Upper lobe of left lung (tissue), 6 donors: ENCODE results near the gene LRRC47. TPM values are rescaled to one million over a fixed set of nuclear protein-coding genes. Genes with fewer than 3 reads are reported as not detected.

Source experiments
- ATAC-seq, 2 donors: fragments of 200-7000 bp; cut with Tn5 transposase; one replicate each; pipeline ENCODE4 v1.9.1; 2022; ENCODE audit warnings: mild to moderate bottlenecking in 2 of 2, moderate library complexity in 2 of 2; ENCODE audit not compliant: low FRiP score in 2 of 2
- DNase-seq, 2 donors: peaks; one replicate each; pipeline ENCODE4 v3.0.0-alpha.2; 2019 to 2020
- H3K27ac ChIP-seq, 4 donors: fragments of 200-600 bp; sonication (generic); one replicate each; pipeline ENCODE4 v1.5.1; 2016 to 2019
- H3K27me3 ChIP-seq, 4 donors: fragments of 200-600 bp; sonication (generic); one replicate each; pipeline ENCODE4 v1.5.1; 2017 to 2019
- H3K36me3 ChIP-seq, 4 donors: fragments of 200-600 bp; sonication (generic); one replicate each; pipeline ENCODE4 v1.5.1; 2016 to 2019
- H3K4me1 ChIP-seq, 4 donors: fragments of 200-600 bp; sonication (generic); one replicate each; pipeline ENCODE4 v1.5.1; 2018 to 2019
- H3K4me3 ChIP-seq, 4 donors: fragments of 200-600 bp; sonication (generic); one replicate each; pipeline ENCODE4 v1.5.1; 2017 to 2019; ENCODE audit warnings: mild to moderate bottlenecking in 2 of 4, moderate library complexity in 1 of 4
- H3K9me3 ChIP-seq, 4 donors: fragments of 200-600 bp; sonication (generic); one replicate each; pipeline ENCODE4 v1.5.1; 2018 to 2019
- EP300 ChIP-seq, 4 donors: sonication (generic); formaldehyde crosslinking; IDR thresholded peaks; one replicate each; pipeline ENCODE4 v1.5.1; 2017; ENCODE audit warnings: antibody characterized with exemption in 4 of 4, control low read depth in 2 of 4
- POLR2A ChIP-seq, 4 donors: fragments of 450-650 bp; IDR thresholded peaks; one replicate each; pipeline ENCODE4 v1.5.1; 2016 to 2017; ENCODE audit warnings: antibody characterized with exemption in 4 of 4, mild to moderate bottlenecking in 2 of 4
- POLR2AphosphoS5 ChIP-seq, 2 donors: sonication (generic); formaldehyde crosslinking; IDR thresholded peaks; one replicate each; pipeline ENCODE4 v1.5.1; 2017; ENCODE audit warnings: antibody characterized with exemption in 2 of 2
- WGBS, 2 donors: methylation state at CpG; one replicate each; pipeline ENCODE4 v1.1.5; 2017 to 2018; 5-methylcytosine and 5-hydroxymethylcytosine counted together
- total RNA-seq, 6 donors: library from RNA; depleted of rRNA in 4 of 6; stranded (reverse); fragments of >200 nt in 4 of 6; gene quantifications; one replicate each; pipeline versions ENCODE4 v1.1.0 to v1.2.1, GENCODE V29; 2016 to 2021
- TF ChIP-seq, protein P1 (sequence below), 6 experiments: fragments of 450-650 bp in 4 of 6; fragments of 200-600 bp in 2 of 6; sonication (generic) in 2 of 6; IDR thresholded peaks; one replicate each; pipeline ENCODE4 v1.5.1; 2016 to 2019; ENCODE audit warnings: antibody characterized with exemption in 6 of 6
- donor health status: DM: no; HTN: no; CAD: no; lungs with moderate emphysema.
- donor health status: DM: no; HTN: yes; CAD: no; lungs with severe emphysema.

The LRRC47 gene
- total RNA-seq, 6 donors from 2014 or later: 30.3 to 63.9 (median 39.3) TPM

DNA sequence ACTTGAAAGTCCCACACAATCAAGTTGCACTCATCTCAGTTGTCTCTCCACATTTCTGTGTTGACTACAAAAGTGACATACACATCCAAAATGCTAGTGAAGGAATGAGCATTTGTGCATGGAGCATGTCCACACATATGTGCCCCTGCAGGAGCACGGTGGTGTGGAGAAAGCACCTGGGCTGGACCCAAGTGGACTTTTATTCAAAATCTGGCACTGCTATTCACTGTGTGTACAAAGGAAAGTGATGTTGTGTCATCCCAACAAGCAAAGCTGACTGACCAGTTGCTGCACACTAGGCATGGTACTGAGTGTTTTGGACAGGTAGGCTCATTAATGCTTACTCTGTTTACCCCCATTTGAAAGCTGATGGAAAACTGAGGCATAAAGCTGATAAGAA lies 41.4 kb upstream of the LRRC47 start:
- Histone ChIP-seq H3K36me3 (peaks cover 19 to 87% (median 59%) of the 10 kb centered on the region in 4 donors), H3K4me1 (no peaks in the 10 kb centered on the region), H3K27me3 (no peaks in the 10 kb centered on the region), H3K27ac (no peak overlapping the region), H3K9me3 (peaks cover 5 to 15% (median 13%) of the 10 kb centered on the region in 4 donors), H3K4me3 (no peak overlapping the region)
- ATAC-seq: no peak
- 100% methylated on average over 1 of the region's 1 CpG for WGBS, 2 donors
- TF ChIP-seq POLR2AphosphoS5 (IDR thresholded peaks at IDR 0.05): no peak
- no peak for TF ChIP-seq EP300 (IDR thresholded peaks at IDR 0.05)
- TF ChIP-seq POLR2A (IDR thresholded peaks at IDR 0.05): no peak
- TF ChIP-seq, protein P1, sequence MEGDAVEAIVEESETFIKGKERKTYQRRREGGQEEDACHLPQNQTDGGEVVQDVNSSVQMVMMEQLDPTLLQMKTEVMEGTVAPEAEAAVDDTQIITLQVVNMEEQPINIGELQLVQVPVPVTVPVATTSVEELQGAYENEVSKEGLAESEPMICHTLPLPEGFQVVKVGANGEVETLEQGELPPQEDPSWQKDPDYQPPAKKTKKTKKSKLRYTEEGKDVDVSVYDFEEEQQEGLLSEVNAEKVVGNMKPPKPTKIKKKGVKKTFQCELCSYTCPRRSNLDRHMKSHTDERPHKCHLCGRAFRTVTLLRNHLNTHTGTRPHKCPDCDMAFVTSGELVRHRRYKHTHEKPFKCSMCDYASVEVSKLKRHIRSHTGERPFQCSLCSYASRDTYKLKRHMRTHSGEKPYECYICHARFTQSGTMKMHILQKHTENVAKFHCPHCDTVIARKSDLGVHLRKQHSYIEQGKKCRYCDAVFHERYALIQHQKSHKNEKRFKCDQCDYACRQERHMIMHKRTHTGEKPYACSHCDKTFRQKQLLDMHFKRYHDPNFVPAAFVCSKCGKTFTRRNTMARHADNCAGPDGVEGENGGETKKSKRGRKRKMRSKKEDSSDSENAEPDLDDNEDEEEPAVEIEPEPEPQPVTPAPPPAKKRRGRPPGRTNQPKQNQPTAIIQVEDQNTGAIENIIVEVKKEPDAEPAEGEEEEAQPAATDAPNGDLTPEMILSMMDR (IDR thresholded peaks at IDR 0.05): no peak
- DNase-seq: no peak

DNA sequence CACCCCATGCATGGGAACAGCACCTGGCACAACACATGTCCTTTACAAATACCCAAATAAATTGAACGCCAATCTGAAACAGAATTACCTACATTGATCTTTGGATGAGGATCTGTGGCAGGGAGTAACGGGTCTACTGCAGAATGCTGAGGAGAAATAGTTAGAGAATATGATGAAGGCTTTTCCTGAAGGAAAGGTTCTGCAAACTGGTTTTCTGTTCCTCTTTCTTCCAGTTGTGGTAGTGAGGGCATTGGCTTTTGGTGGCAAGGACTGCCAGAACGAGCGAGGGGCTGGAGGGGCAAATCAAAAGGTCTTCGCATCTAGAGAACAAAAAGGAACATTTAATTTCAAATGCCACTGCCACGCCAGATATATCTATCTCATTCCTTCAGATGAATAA lies 40.9 kb upstream of the LRRC47 start:
- Histone ChIP-seq H3K36me3 (peaks cover 19 to 87% (median 59%) of the 10 kb centered on the region in 4 donors), H3K4me1 (no peaks in the 10 kb centered on the region), H3K9me3 (peaks cover 5 to 15% (median 13%) of the 10 kb centered on the region in 4 donors), H3K27ac (no peak overlapping the region), H3K4me3 (no peak overlapping the region), H3K27me3 (no peaks in the 10 kb centered on the region)
- ATAC-seq: no peak
- WGBS, 2 donors: 97 to 98% methylated on average over 6 of the region's 6 CpGs
- no peak for DNase-seq
- TF ChIP-seq, protein P1 (IDR thresholded peaks at IDR 0.05): no peak
- TF ChIP-seq POLR2AphosphoS5 (IDR thresholded peaks at IDR 0.05): no peak
- TF ChIP-seq EP300 (IDR thresholded peaks at IDR 0.05): no peak
- TF ChIP-seq POLR2A (IDR thresholded peaks at IDR 0.05): no peak

DNA sequence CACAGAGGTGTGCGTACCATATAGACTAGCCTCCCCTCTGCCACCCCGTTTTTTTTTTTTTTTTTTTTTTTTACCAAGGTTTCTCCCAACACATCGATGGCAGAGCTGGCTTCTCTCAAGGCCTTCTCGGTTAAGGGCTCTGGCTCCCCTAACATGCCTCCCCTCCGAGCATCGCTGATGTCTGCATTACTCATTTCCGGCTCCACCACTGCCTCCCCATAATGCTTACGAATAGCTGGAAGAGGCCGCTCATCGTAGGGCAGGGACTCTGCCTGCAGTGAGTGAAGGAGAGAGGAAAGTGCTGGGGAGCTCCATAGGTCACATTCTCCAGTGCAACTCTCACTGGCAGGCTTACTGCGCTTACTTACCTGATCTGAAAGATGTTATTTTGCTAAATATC lies 40.1 kb upstream of the LRRC47 start:
- no peaks in the 10 kb centered on the region for H3K4me1 ChIP-seq
- peaks cover 5 to 15% (median 13%) of the 10 kb centered on the region in 4 donors for H3K9me3 ChIP-seq
- WGBS, 2 donors: 97 to 98% methylated on average over 11 of the region's 11 CpGs
- H3K4me3 ChIP-seq: no peak overlapping the region
- H3K27me3 ChIP-seq: no peaks in the 10 kb centered on the region
- peaks cover 18 to 87% (median 61%) of the 10 kb centered on the region in 4 donors for H3K36me3 ChIP-seq
- no peak overlapping the region for H3K27ac ChIP-seq
- ATAC-seq (no peak), DNase-seq (no peak)
- TF ChIP-seq, protein P1 (IDR thresholded peaks at IDR 0.05): no peak
- no peak for TF ChIP-seq POLR2A (IDR thresholded peaks at IDR 0.05)
- TF ChIP-seq EP300 (IDR thresholded peaks at IDR 0.05): no peak
- no peak for TF ChIP-seq POLR2AphosphoS5 (IDR thresholded peaks at IDR 0.05)

DNA sequence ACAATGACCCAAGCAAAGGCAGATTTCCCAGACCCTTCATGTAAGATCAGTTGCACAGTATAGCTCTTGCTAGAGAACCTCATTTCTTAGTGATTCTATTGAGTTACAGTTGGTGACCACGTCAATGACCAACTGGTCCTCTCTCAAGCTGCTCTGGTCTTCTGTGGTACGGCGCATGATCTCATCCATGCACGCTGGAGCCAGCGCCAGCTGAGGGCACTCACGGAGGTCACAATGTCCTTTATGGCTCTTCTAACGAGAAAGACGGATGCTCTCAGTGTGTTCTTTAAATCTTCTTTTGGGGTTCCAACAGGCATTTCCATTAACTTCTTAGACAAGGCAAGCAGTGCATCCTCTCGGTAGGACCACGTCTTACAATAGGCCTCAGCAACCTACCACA lies 38.4 kb upstream of the LRRC47 start:
- peaks cover 5 to 15% (median 13%) of the 10 kb centered on the region in 4 donors for H3K9me3 ChIP-seq
- H3K4me3 ChIP-seq: no peak overlapping the region
- 96 to 98% methylated on average over 10 of the region's 10 CpGs for WGBS, 2 donors
- no peak for DNase-seq
- TF ChIP-seq EP300 (IDR thresholded peaks at IDR 0.05) (no peak), POLR2AphosphoS5 (IDR thresholded peaks at IDR 0.05) (no peak), POLR2A (IDR thresholded peaks at IDR 0.05) (no peak)
- TF ChIP-seq, protein P1 (IDR thresholded peaks at IDR 0.05): no peak
- no peak for ATAC-seq
- H3K27ac ChIP-seq: no peak overlapping the region
- H3K4me1 ChIP-seq: no peaks in the 10 kb centered on the region
- no peaks in the 10 kb centered on the region for H3K27me3 ChIP-seq
- peaks cover 21 to 90% (median 65%) of the 10 kb centered on the region in 4 donors for H3K36me3 ChIP-seq

DNA sequence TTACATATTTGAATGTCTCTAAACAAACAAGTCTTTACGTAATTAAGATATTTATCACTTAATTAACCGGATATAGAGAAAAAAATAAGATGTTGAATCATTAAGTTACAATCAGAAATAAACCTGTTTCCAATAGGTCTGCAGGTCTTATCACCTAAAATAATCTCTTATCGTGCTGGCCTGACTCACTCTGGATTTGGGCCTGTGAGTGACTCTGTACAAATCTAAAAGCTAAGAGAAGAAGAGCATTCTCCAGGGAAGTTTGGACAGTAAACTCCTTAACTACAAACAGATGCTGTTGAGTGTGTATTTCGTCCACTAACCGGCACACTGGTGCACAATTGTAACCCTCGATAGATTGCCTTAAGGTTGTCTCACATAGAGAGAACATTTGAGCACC lies 35.4 kb upstream of the LRRC47 start:
- H3K4me1 ChIP-seq: no peaks in the 10 kb centered on the region
- ATAC-seq (no peak), DNase-seq (no peak)
- H3K9me3 ChIP-seq: peaks cover 0 to under 1% (median 0%) of the 10 kb centered on the region in 4 donors
- H3K27ac ChIP-seq: no peak overlapping the region
- H3K27me3 ChIP-seq: no peaks in the 10 kb centered on the region
- no peak overlapping the region for H3K4me3 ChIP-seq
- no peak for TF ChIP-seq EP300 (IDR thresholded peaks at IDR 0.05)
- TF ChIP-seq, protein P1 (IDR thresholded peaks at IDR 0.05): no peak
- no peak for TF ChIP-seq POLR2A (IDR thresholded peaks at IDR 0.05)
- TF ChIP-seq POLR2AphosphoS5 (IDR thresholded peaks at IDR 0.05): no peak
- 75 to 86% methylated on average over 6 of the region's 6 CpGs for WGBS, 2 donors
- peaks cover 26 to 89% (median 64%) of the 10 kb centered on the region in 4 donors for H3K36me3 ChIP-seq
